Left renal cortex interstitium (tissue), 4 donors: ENCODE measurements around the gene JPH4. TPM values are rescaled to one million over a fixed set of nuclear protein-coding genes. Genes with fewer than 3 reads are reported as not detected.
"Not testable (repeated sequence)": the region's sequence is repeated elsewhere in the genome, so short reads cannot be mapped to it uniquely, and the experiment has no call there.

Source experiments
- DNase-seq, 4 donors: peaks; one replicate each; pipeline ENCODE4 v3.0.0-alpha.2; 2013; ENCODE audit warnings: low read depth in 4 of 4, low spot score in 2 of 4, missing footprints in 1 of 4
- polyA plus RNA-seq, 4 donors: library from polyadenylated mRNA; unstranded; fragments of 120-200 nt; gene quantifications; one replicate each; pipeline ENCODE4 v1.2.1, GENCODE V29; 2013; ENCODE audit not compliant: insufficient read length in 4 of 4

The JPH4 gene
- polyA plus RNA-seq, 4 donors, result 10.5 to 14.7 (median 10.9) TPM

DNA sequence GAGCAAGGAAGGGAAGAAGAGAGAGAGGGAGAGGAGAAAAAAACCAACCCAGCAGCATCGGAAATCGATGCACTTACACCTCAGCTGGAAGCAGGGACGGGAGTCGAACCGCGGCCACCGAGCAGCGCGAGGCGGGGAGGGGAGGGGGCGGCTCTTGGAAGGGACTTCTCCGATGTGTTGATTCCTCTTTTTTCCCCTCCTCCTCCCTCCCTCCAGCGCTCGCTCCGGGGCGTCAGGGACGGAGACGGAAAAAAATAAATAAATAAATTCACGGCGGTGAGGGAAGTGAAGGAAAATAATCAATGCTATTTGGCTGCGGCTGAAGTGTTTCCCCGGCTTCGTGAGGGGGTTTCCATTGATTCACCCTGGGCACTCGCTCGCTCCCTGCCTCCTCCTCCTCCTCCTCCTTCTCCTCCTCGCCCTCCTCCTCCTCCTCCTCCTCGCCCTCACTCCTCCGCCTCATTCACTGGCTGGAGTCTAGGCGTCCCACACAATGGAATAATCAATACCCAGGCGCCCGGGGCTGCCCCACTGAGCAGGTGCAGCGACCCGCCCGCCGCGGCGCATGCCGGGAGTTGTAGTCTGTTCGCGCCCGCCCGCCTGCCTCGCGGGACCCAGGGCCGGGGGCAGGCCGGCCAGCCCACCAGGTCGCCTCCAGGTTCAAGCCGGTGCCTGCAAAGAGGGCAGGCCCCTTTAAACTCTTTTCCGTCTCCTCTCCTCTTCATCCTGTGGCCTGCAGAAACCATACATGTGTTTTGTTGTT, 27.1 kb downstream of the JPH4 start, which contains the start of gene ZFHX2:
TSS of gene ZFHX2 (minus strand) at position 500 of the 763 bp plus-strand sequence. CDS start 16,440 bp downstream, outside the sequence.
- DNase-seq, result no peak

GRCh38 chr14:23550812-23551265, 27.8 kb downstream of the JPH4 start:
- DNase-seq, result no peak

DNA sequence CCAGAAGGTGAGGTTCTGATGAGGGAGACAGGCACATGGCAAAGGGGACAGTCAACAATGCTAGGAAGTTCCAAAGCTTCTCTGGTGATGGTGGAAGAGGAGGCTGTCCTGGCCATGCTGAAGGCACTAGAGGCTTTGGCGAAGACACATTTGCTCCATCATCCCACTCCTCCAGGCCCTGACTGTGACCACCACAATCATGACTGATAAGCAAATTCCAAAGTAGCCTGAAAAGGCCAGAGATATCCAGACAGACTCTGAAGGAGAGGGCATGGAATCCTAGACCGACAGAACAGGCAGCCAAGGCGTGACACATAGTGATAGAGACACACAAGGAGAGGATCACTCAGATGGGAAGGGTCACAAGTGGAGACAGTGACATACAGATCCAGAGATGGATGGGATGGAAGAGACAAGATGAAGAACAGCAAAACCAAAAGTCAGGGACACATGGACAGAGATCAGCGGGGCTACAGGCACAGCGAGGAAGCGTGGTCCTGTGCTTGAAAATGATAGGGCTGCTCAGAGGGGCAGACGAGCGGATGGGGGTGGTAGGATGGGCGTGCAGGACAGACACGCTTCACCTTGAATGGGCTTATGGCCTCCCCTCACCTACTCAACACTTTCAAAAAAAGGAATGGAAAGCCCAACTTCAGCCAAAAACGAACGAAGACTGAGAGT, 28.3 kb downstream of the JPH4 start:
- no peak for DNase-seq

DNA sequence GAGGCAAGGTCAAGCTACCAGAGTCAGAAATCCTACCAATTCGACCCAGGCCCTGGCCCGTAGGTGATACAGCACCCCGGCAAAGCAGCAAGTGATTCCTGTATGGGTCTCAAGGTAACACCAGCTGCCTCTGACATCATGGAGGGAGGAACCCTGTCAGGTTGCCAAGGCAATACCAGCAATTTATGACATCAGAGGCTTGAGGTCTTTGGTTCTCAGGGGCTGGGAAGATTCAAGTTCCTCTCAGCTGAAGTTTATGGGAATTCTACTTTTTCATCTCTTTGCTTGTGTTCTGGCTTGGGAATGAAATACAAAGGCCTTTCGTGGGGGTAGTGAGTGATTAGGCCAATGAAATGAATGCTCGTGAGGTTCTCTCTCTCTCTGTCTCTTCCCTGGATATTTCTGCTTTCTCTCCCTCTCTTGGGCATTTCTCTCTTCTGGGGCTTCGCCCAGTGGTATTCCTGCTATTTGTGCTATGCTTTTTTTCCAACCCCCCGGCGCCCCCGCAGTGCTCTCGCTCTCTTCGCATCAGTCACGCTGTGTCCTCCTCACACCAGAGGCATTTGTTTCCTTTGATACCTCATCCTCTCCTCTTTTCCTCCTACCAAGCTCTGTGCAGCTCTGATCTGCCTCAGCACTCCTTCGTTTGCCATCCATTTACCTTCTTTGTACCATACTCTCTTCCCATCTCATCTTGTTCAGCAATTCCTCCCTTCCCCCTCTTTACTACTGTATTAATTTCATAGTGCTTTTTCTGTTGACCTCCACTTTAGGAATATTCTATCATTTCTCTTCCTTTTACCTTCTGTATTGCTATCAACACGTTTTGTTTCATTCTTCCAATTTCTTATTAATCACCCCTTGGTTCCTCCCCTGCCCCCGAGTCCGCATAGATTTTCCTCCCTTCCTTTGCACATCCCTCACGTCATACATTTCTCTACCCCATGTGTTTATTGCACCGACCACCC, 30.0 kb downstream of the JPH4 start:
- no peak for DNase-seq

DNA sequence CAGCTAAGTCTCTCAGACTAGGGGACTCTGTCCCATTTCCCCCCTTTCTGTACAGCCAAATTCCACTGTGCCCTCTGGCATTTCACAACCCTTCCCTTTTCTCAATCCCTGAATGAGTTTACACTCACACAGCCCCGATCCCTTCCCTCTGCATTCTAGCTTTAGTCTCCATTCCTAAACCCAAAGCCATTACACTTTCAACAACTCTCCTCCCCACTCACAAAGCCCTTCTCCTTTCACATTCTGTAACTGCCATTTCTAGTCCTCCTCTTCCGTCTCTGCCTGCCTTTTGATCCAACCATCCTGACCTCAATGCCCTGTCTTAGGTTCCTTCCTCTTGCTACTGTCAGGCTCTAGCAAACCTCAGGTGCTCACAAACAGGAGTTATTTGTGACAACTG, 30.7 kb downstream of the JPH4 start:
- DNase-seq, result no peak

DNA sequence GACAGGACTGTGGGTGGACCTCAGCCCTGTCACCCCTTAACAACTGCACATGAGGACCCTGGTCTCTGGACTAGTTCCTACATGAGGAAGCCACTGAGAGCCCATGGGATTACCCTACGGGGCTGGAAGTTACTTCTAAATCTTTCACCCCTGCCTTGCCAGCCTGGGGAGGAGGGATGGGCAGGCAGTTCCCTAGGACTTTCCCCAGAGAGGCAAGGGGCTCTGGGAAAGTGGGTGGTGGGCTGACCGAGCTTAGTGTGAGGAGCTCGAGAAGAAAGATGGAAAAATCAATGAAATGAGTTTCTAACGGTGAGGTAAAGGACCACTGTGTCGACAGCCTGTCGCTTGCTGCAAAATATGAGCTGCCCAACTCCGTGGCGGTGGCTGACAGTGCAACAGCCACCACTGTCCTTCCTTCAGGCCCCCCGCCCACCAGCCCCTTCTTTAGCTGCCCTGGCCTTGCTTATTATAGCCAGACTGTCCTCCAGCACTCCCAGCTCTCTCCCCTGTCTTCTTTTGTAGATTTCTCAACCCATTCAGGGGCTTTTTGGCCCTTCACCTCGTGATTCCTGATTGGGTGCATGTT, 32.0 kb downstream of the JPH4 start:
- DNase-seq, result no peak

DNA sequence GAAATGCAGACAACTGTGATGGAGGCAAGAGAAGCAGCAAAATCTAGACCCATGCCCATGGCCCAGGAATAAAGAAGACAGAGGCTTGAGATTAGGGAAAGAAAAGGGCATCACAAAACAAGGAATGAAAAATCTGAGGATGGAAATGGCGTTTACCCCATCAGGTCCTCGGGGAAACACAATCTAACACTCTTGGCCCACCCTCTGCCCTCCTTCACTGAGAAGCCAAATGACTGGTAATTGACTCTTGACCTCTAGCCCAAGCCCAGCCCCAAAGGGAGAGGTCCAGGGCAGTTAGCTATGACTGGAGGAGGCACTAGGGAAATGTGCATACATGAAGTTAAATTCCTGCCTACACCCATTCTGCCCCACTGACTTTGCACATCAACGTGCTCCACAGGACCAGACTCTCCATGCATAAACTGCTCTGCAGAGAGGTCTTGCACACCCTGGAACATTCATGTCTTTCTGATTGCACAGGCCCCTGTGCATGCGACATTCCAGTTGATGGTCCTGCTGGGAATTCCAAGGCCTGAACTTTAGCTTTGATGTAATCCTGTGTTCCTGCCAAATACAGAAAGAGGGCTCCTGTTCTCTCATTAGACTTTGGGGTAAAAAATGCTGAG, 32.7 kb downstream of the JPH4 start:
- no peak for DNase-seq

DNA sequence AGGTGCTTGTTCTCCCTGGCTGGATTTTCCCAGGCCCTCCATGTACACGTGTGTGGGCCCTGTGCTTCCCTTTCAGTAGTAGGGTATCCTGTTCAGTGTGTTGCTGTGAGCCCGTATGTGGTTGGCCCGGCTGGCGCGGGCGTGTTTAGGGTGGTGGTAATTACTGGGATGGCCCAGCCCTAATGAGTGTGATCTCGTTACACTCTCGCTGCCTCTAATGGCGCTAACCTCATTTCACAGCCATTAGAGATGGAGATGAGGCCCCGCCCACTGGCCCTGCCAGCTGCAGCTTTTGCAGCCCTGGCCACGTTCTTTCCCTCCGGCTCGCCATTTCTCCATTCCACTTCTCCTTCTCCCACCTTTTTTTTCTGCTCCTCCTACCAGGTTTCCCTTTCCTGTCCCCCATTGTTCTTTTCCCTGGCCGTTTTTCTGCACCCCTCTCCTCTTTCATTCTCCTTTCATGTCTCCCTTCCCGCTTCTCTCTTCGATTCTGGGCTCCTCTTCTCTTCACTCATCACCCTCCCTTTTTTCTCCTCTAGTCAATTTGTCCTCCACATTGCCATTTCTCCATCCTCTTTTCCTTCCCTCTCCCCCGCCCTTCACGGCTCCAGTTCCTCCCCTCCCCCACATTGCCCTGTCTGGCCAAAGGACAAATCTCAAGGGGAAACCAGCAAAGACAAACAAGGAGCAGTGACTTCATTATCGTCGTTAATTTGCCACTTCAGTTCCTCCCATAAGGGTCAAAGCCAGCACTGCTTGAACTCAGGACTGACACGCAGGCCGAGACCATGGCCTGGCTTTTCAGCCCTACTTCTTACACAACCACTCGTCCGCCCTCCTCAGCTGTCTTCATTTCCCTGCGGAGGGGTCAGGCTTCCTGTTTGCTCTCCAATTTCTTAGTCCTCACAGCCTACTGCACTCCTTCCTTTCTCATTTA, 33.8 kb downstream of the JPH4 start:
- no peak for DNase-seq

DNA sequence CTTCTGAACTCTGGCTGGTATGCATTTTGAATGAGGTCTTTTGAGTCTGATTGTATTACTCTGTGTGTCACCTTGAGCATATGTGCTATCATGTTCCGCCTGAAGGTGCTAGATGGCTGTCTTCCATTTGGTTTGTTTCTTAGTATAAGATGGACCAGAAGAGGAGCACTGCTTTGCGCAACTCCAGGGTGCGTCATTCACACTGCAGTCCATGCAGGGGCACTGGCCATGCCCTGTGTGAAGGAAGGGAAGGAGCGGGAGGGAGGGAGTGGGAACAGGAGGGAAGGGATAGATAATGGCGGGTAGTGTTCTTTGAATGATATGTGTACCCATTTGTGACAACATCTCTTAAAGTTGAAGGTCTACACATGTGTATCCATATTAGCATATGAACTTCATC, 35.2 kb downstream of the JPH4 start:
- no peak for DNase-seq

- DNase-seq, result no peak
Observed at GRCh38 chr14:23542261-23542660, 36.3 kb downstream of the JPH4 start.

DNA sequence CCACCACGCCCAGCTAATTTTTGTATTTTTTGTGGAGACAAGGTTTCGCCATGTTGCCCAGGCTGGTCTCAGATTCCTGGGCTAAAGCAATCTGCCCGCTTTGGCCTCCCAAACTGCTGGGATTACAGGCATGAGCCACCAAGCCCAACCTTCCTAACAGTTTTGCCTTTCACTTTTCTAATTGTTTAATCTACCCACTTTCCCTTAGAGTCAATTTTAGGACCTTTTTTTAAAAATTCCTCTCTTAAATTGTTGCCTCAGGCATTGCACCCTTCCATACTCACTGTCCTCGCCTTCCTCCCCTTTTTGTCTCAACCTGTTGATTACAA, 38.5 kb downstream of the JPH4 start:
- no peak for DNase-seq

GRCh38 chr14:23539248-23540140, 39.1 kb downstream of the JPH4 start:
- DNase-seq, result no peak

- DNase-seq, result no peak
Observed at GRCh38 chr14:23538785-23539184, 39.8 kb downstream of the JPH4 start.

GRCh38 chr14:23538050-23538718, 40.4 kb downstream of the JPH4 start:
- DNase-seq, result no peak

DNA sequence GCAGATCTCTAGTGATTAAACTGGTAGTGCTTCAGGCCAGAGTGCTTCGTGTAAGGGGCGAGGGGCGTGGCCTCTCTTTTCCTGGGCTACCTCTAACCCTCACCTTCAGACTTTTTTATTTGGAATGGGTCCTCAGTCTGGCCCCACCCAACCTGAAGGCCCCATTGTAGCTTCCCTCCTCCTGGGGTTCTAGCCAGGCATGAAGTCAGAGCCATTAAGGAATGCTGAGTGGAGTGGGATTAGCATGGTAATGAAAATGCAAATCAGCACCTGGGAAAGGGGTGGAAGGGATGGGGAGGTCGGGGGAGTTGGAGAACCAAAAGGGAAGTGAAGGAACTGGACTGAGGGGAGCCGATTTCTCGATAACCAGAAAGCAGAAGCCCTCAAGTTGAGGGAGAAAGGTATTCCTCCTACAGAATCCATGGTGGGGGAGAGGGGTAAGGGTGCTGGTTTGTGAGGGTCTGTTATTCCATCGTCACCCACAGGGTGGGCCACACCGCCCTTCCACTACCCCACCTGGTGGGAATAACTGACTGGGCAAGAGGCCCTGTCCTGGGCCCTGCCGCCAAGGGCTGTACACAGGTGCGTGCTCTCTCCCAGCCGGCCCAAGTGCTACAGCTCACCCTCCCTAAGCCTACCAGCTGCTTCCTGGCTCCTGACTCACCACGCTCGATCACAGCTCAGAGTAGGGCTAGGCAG, 41.1 kb downstream of the JPH4 start:
- no peak for DNase-seq

GRCh38 chr14:23536906-23537305, 41.7 kb downstream of the JPH4 start:
- not testable (repeated sequence) for DNase-seq

DNA sequence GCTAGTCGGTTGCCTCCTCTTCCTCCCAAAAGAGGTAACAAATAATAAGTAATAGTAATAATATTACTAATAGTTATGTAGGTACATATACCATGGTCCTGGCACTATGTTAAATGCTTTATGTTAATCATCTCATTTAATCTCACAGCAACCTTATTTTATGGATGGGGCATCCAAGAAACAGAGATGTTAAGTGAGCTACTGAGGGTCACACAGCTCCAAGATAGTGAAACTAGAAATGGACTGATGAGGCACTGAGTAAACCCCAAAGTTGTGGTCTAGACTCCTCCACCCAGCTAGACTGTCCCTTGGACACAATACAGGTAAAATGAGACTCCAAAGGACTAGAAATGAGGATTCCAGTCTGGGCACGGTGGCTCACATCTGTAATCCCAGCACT, 42.1 kb downstream of the JPH4 start:
- no peak for DNase-seq
